Measurements from ENCODE around the gene TNFSF12. TPM values are rescaled to one million over a fixed set of nuclear protein-coding genes. Genes with fewer than 3 reads are reported as not detected.

Gene TNFSF12
- total RNA-seq, 1 experiment from 2014 or later: 7.1 TPM

DNA sequence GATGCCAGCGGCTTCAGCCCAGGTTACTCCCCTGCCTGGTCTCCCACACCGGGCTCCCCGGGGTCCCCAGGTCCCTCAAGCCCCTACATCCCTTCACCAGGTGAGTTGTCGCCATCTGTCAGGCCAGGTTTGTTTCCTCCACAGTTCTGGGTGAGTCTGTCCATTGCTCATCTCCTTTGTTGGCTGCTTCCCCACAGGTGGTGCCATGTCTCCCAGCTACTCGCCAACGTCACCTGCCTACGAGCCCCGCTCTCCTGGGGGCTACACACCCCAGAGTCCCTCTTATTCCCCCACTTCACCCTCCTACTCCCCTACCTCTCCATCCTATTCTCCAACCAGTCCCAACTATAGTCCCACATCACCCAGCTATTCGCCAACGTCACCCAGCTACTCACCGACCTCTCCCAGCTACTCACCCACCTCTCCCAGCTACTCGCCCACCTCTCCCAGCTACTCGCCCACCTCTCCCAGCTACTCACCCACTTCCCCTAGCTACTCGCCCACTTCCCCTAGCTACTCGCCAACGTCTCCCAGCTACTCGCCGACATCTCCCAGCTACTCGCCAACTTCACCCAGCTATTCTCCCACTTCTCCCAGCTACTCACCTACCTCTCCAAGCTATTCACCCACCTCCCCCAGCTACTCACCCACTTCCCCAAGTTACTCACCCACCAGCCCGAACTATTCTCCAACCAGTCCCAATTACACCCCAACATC, 35.9 kb upstream of the TNFSF12 start:
- no peak overlapping the region for H3K23ac ChIP-seq (ENCODE audit: insufficient read length, low read depth, low read length)
- Mint-ChIP-seq H3K4me3 (no peak overlapping the region), H3K27ac (no peak overlapping the region), H3K4me1 (no peaks in the 10 kb centered on the region), H3K27me3 (ENCODE audit: low read depth) (no peaks in the 10 kb centered on the region), H3K36me3 (ENCODE audit: insufficient read depth in 1 of 3, low read depth in 3 of 3) (peaks cover 39 to 71% (median 63%) of the 10 kb centered on the region in 3 experiments), H3K9me3 (no peaks in the 10 kb centered on the region)
- H2BK12ac ChIP-seq (ENCODE audit: insufficient read length, low read depth, low read length): no peak overlapping the region
- no peak overlapping the region for H3T11ph ChIP-seq (ENCODE audit: low read length)
- no peaks in the 10 kb centered on the region for H4K20me1 ChIP-seq (ENCODE audit: control insufficient read depth, insufficient read depth, insufficient read length)
- H3K27ac ChIP-seq (ENCODE audit: insufficient read length, low read depth, low read length): no peak overlapping the region
- no peak overlapping the region for H2BK20ac ChIP-seq (ENCODE audit: low read depth, low read length, poor library complexity, severe bottlenecking)
- H3K18ac ChIP-seq (ENCODE audit: insufficient read length, low read depth, low read length): no peak overlapping the region
- H3K9ac ChIP-seq (ENCODE audit: extremely low read depth, insufficient read length, low read length): no peak overlapping the region
- H2AK5ac ChIP-seq (ENCODE audit: insufficient read length, low read length): no peak overlapping the region
- H3K9me3 ChIP-seq (ENCODE audit: control insufficient read depth, low read depth, low read length): no peaks in the 10 kb centered on the region
- no peaks in the 10 kb centered on the region for H3K79me2 ChIP-seq (ENCODE audit: insufficient read depth, low read length)
- no peak overlapping the region for H3K56ac ChIP-seq (ENCODE audit: insufficient read length, low read depth, low read length)
- no peaks in the 10 kb centered on the region for H3K4me1 ChIP-seq (ENCODE audit: insufficient read depth, low read length)
- no peaks in the 10 kb centered on the region for H3K23me2 ChIP-seq (ENCODE audit: insufficient read length, low read depth, low read length, poor library complexity, severe bottlenecking)
- TF ChIP-seq CTCF (conservative IDR thresholded peaks at IDR 0.05): no peak
- H2BK15ac ChIP-seq (ENCODE audit: low read depth, low read length): no peak overlapping the region
- H2BK5ac ChIP-seq (ENCODE audit: insufficient read length, low read length): no peak overlapping the region
- WGBS (ENCODE audit: extremely low coverage, insufficient read length, low lambda C conversion rate): no CpG with 5 or more reads among the region's 20 CpGs
- no peak overlapping the region for H4K8ac ChIP-seq (replicated peaks; ENCODE audit: insufficient read length, low read depth, low read length)
- no peak overlapping the region for H4K91ac ChIP-seq (ENCODE audit: insufficient read length, low read depth, low read length)
- H4K5ac ChIP-seq (ENCODE audit: insufficient read length, low read depth, low read length): no peak overlapping the region
- no peak overlapping the region for H2BK120ac ChIP-seq (ENCODE audit: low read depth, low read length, poor library complexity, severe bottlenecking)
- H3K4me2 ChIP-seq (ENCODE audit: insufficient read depth, insufficient read length, low read length): no peak overlapping the region
- no peak overlapping the region for H3K14ac ChIP-seq (ENCODE audit: insufficient read depth, low read length)
- DNase-seq: no peak
- no peak overlapping the region for H3K4ac ChIP-seq (ENCODE audit: low read depth, low read length)
- no peaks in the 10 kb centered on the region for H3K27me3 ChIP-seq (ENCODE audit: insufficient read depth, low read length)
- H3K79me1 ChIP-seq (ENCODE audit: insufficient read depth, low read depth, low read length, poor library complexity, severe bottlenecking): no peaks in the 10 kb centered on the region
- no peak overlapping the region for H2AFZ ChIP-seq (ENCODE audit: low read length)

Measured in H9 (cell line).